GM08714 (cell line): ENCODE measurements around the gene HOXD8.

ENCODE experiments used
- H3K4me3 ChIP-seq: fragments of 200-500 bp; sonication (Bioruptor generic); 2 replicates; pipeline ENCODE4 v1.5.1; 2014; ENCODE audit warnings: mild to moderate bottlenecking, low read length, inconsistent platforms
- ZNF274 ChIP-seq: IDR thresholded peaks from 2 replicates; pipeline ENCODE4 v1.6.1; 2012; ENCODE audit warnings: mild to moderate bottlenecking, low read depth, low read length

The HOXD8 gene

GRCh38 chr2:176162911-176163671 lies 33.6 kb downstream of the HOXD8 start:
- H3K4me3 ChIP-seq, result no peak overlapping the region
- TF ChIP-seq ZNF274, result no peak

- H3K4me3 ChIP-seq, result no peak overlapping the region
- no peak for TF ChIP-seq ZNF274
Measured at GRCh38 chr2:176163672-176164056, 34.2 kb downstream of the HOXD8 start.

- H3K4me3 ChIP-seq, result no peak overlapping the region
- TF ChIP-seq ZNF274, result no peak
Measured at GRCh38 chr2:176164201-176164600, 34.7 kb downstream of the HOXD8 start.

- H3K4me3 ChIP-seq, result no peak overlapping the region
- TF ChIP-seq ZNF274, result no peak
Measured at GRCh38 chr2:176164611-176165369, 35.3 kb downstream of the HOXD8 start.

- no peak overlapping the region for H3K4me3 ChIP-seq
- TF ChIP-seq ZNF274, result no peak
Measured at GRCh38 chr2:176165370-176166050, 36.0 kb downstream of the HOXD8 start.

GRCh38 chr2:176166272-176166671 lies 36.8 kb downstream of the HOXD8 start:
- H3K4me3 ChIP-seq, result no peak overlapping the region
- TF ChIP-seq ZNF274, result no peak

GRCh38 chr2:176167398-176167797 lies 37.9 kb downstream of the HOXD8 start:
- no peak overlapping the region for H3K4me3 ChIP-seq
- TF ChIP-seq ZNF274, result no peak

- H3K4me3 ChIP-seq, result no peak overlapping the region
- TF ChIP-seq ZNF274, result no peak
Measured at GRCh38 chr2:176169181-176169580, 39.7 kb downstream of the HOXD8 start.

- H3K4me3 ChIP-seq, result no peak overlapping the region
- TF ChIP-seq ZNF274, result no peak
Measured at GRCh38 chr2:176169711-176170110, 40.2 kb downstream of the HOXD8 start.

- no peak for TF ChIP-seq ZNF274
Measured at GRCh38 chr2:176170602-176171305, 41.2 kb downstream of the HOXD8 start.

GRCh38 chr2:176171351-176172006 lies 42.0 kb downstream of the HOXD8 start:
- TF ChIP-seq ZNF274, result no peak
- H3K4me3 ChIP-seq, result no peak overlapping the region

More at GRCh38 chr2:176170602-176171305, 41.2 kb downstream of the HOXD8 start:
- H3K4me3 ChIP-seq, result no peak overlapping the region

- TF ChIP-seq ZNF274, result no peak
- H3K4me3 ChIP-seq, result no peak overlapping the region
Measured at GRCh38 chr2:176172007-176172894, 42.7 kb downstream of the HOXD8 start.
